Activated naive CD4-positive, alpha-beta T cell treated with Interleukin-2 at 50 U/mL for 16 hours (primary cell): Measurements from ENCODE around the gene HMGN5.

Source experiments
- DNase-seq: peaks from one replicate; pipeline ENCODE4 v3.0.0-alpha.2; 2020

Gene HMGN5

GRCh38 chrX:81114757-81115156 is 87.0 kb downstream of the HMGN5 start:
- no peak for DNase-seq

GRCh38 chrX:81110286-81110685 is 91.4 kb downstream of the HMGN5 start:
- DNase-seq, result no peak

GRCh38 chrX:81082649-81083048 is 119.1 kb downstream of the HMGN5 start:
- DNase-seq, result no peak
